ENCODE measurements around the gene PPP1R11.
"Not testable (repeated sequence)": the region's sequence is repeated elsewhere in the genome, so short reads cannot be mapped to it uniquely, and the experiment has no call there.

PPP1R11 gene, protein sequence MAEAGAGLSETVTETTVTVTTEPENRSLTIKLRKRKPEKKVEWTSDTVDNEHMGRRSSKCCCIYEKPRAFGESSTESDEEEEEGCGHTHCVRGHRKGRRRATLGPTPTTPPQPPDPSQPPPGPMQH

DNA sequence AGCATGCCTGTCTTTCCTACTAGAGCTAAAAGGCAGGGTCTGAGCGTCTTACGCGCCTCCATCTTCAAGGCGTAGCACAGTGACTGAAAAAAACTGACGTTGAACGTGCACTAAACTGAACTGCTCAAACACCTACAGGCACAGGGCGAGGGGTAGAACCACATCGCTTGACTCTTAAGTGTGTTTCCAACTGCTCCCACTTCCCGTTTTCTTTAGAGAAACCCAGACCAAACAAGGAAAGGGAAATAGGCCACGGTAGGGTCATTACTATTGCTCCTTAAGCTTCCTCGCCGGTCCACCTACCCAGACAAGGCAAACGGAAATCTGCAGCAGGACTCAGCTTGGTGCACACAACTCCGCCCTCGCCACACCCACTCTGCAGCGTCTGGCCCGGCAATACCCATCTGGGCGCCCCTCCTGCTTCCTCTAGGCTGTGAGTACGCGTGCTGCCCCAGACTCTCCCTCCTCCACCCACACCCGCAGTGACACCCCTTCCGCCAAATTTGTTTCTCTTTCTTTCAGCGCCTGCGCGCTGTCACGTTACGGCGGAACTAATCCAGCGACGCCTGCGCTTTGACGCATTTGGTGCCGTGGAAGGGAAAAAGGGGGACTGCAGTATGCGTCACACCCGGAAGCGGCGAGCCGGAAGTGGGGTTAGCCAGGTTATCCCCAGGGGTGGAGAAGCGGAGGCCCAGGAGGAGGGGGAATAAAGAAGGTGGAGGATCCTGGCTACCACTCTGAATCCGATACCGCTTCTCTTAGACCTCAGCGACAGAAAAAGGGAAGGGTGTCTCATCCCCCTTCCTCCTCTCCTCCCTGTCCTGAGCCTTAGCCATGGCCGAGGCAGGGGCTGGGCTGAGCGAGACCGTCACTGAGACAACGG is at the start of gene PPP1R11:
TSS of gene PPP1R11 (plus strand) at position 622 of the 883 bp plus-strand sequence. CDS start at position 835, 213 bp downstream.
- peak; percentile 100 for DNase-seq

DNA sequence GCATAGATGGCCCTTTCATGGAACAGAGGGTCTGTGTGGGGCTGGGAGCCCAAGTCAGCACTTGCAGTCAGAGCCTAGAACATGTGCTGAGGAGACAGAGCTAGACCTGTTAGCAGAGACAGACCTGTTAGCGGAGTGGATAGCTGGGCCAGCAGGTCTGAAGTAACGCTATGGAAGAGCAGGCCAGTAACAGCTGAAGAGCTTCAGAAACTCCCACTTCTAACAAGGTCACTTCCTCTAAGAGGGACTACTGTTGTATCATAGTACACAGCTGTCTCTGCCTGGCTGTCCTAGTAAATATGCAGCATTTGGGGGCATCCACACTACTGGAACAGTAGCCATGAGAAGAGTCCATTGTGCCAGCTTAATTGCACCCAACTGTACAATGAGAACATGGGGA is 47.2 kb upstream of the PPP1R11 start:
- no peak for DNase-seq

DNA sequence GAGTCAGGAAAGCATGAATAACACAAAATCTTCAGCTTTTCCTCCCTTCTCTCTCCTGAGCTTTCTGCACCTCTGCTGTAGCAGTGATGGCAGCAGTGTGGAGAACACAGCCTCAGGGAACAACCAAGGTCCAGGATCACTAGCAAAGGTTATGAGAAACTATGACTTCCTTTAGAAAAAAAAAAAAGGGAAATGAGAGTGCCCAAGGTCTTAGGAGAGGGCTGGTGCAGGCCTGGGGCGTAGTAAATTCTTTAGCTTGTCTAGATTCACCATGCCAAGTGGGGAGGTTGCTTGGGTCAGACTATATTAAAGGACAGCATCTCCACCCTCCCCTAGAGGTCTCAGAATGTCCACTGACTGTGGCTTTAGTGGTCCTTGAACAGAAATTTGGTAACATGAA is 46.4 kb upstream of the PPP1R11 start:
- DNase-seq: no peak

DNA sequence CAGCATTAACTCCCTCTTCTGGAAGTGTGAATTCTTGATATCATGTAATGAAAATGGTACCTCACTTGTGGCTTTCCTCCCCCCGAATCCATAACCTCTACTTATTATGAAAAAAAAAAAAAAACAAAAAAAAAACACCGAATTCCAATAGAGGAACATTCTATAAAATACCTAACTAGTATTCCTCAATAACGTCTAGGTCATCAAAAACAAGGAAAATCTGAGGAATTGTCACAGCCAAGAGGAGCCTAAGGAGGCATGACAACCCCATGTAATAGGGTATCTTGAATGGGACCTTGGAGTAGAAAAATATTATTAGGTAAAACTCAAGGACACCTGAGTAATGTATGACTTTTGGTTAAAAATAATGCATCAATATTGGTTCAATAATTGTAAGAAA is 44.8 kb upstream of the PPP1R11 start:
- no peak for DNase-seq

DNA sequence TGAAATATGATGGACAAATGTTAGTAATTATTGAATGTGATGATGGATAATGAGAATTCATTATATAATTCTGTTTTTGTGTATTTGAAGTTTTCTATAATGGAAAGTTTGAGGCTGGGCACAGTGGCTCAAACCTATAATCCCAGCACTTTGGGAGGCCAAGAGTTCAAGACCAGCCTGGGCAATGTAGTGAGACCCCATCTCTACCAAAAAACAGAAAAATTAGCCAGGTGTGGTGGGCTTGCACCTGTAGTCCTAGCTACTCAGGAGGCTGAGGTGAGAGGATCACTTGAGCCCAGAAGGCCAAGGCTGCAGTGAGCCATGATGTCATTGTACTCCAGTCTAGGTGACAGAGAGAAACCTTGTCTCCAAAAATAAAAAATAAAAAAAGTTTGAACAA is 44.3 kb upstream of the PPP1R11 start:
- not testable (repeated sequence) for DNase-seq

DNA sequence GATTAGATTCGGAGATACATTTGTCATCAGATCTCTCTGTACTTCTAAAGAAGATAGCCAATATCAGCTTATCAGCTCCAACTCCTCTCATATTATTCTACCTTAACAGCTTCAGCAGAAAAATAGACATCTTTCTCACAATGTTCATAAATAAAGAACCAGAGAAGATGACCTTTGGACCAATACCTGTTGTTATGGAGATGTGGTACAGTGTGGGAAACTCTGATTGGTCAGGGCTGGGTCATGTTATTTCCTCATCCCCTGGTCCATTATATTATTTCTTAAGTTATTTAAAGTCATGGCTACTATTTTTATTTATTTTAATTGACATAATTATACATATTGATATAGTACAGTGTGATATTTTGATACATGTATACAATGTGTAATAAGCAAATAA is 41.8 kb upstream of the PPP1R11 start:
- DNase-seq: no peak

DNA sequence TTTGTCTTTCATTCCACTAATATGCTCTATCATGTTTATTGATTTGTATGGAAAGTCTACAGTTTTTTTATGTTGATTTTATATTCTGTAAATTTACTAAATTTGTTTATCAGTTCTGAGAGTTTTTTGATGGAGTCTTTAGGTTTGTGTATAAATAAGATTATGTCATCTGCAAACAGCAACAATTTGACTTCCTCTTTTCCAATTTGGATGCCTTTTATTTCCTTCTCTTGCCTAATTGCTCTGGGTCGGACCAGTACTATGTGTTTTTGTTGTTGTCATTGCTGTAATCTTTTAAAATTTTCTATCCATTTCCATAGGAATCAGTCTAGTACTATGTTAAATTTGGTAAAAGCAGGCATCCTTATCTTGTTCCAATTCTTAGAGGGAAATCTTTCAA is 37.4 kb upstream of the PPP1R11 start:
- DNase-seq: no peak

DNA sequence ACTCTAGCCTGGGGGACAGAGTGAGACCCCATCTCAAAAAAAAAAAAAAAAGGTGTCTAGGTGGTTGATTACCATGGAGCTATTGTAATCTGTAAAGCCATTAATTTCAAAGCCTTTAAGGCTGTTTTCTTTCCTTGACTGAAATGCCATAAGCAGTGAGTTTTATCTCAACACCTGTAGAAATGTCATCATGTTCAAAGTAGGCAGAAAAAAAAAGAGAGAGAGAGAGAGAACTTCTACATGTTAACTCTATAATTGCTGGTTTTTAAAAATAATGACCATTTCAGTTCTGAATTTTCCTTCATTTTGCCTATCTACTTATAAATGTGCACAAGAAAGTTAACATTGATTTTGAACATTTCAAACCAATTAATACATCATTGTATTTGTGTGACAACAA is 35.6 kb upstream of the PPP1R11 start:
- DNase-seq: no peak

DNA sequence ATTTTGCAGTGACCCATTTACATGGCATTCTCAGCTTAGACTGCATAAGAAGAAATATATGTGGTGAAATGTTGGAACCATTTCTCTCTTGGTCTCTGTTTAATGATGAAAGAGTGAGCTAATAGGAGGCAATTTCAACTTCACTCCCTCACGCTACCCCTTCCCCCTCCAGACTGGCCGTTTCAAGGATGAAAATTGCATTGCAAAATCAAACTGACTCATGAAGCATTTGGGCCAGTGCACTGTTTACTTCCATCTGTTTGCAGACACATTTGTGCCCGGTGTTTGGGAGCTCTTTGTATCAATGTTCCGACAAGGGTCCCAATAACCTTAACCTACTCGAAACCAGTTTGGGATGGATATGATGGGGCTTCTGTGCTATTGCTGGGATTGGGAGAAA is 33.6 kb upstream of the PPP1R11 start:
- DNase-seq: not testable (repeated sequence)

DNA sequence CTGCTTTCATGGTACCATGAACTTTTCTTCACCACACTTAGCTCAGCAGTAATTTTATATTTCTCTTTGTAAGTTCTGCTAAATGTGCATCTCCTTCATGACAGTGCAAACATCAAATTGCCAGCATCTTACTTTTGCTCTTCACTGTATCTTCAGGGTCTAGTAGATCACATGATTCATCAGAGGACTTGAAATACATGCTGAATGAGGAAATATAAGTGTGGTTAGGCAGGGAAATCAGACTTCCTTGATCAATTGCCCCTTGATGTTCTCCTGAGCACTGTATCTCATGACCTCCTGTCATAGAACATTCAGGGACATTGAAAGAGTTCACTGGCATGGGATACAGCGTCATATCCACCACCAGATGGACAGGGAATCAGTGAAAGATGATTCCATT is 31.2 kb upstream of the PPP1R11 start:
- peak; percentile 94 for DNase-seq

DNA sequence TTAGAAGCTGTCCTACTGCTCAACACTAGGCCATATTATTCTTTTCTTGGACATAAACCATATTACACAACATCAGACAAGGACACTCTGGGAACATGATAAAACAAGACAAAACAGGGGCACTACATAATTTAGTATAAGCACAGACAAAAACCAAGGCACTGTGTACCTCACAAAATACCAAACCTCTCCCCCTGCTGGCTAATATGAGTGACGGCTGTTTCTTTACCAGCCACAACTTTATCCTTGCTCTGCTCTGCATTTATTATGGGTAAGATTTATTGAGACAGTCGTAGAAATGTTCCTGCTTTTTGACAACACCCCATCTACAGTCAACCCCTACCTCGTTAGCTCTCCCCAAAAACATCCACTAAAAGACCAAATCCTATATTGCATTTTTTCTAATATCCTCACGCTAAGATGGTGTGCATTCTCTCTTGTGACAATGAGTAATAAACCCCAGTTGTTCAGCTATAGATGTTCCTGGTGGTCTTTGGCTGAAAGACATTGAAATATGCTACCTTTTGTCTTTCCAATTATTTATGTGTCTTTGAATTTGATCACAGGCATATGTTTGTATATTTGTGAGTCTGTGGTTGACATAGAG is 29.7 kb upstream of the PPP1R11 start:
- peak; percentile 63 for DNase-seq

DNA sequence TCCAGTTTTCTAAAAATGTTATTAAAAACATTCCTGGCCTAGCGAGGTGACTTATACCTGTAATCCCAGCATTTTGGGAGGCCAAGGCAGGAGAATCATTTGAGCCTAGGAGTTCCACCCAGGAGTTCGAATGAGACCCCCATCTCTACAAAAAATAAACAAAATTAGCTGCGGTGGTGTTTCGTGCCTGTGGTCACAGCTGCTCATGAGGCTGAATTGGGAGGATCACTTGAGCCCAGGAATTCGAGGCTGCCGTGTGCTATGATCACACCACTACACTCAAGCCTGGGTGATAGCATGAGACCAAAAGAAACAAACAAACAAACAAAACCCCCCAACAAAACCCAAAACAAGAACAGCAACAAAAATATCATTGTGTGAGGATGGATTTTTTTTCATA is 25.8 kb upstream of the PPP1R11 start:
- DNase-seq: no peak

DNA sequence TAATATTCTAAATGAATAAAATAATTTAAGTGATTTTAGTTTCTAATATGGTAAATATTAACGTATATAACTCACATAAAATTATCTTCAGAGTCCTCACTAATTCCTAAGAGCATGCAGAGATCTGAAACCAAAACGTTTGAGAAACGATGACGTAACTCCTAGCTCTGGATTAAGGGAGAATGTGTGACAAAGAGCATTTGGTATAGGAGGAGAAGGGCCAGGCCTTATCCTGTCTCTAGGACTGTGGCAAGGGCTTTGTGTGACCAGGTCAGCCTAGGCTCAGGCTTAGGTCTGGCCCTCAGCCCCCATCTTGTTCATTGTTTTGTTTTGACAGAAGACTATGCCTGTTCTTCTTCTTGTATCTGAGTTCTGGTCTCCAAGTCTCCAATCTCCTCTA is 25.2 kb upstream of the PPP1R11 start:
- DNase-seq: peak; percentile 57

DNA sequence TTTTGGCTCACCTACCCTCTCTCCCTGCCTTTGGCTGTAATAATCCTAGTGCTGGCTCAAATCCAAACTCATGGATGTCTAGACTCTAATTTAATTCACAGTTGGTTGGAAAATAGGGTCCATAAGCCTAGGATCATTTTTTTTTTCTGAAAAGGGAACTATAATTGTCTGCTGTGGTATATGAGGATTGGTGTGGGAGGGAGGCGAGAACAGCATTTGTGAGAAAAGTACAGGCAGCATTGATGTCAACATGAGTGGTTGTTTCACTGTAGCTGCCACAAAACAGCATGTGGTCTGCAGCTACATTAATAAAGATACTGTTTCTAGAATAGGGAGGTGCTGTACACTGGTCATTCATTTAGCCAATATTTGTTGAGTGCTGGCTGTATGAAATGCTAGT is 24.5 kb upstream of the PPP1R11 start:
- DNase-seq: peak; percentile 72

DNA sequence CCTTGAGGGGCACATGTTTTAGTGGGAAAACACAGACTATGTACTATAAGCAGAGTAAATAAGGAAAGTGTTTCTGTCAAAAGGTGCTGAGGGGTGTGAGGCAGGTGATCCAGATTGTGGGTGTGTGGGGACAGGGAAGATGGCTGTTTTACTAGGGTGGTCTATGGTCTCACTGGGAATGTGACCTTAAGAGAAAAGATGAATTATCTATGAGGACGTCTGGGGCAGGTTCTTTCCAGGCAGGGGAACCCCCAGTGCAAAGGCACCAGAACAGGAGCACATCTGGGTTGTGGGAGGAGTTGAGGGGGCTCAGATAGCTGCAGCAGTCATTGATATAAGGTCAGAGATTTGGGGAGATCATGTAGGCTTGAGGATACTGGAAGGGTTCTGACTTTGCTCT is 24.1 kb upstream of the PPP1R11 start:
- no peak for DNase-seq

DNA sequence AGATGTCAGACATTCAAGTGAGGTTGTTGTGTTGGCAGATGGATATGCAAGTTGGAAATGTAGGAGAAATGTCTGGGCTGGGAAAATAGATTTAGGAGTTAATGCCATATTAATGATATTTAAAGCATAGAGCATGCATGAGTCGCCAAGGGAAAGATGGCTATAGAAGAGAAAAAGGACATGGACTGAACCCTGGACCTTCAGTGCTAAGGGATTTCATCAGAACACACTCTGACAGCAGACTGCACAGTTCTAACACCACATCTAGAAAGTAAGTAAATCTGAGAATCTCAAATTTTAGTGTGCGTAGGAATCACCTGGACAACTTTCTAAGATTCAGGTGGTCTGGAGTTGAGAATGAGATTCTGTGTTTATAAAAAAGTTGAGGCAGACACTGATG is 23.3 kb upstream of the PPP1R11 start:
- DNase-seq: no peak

DNA sequence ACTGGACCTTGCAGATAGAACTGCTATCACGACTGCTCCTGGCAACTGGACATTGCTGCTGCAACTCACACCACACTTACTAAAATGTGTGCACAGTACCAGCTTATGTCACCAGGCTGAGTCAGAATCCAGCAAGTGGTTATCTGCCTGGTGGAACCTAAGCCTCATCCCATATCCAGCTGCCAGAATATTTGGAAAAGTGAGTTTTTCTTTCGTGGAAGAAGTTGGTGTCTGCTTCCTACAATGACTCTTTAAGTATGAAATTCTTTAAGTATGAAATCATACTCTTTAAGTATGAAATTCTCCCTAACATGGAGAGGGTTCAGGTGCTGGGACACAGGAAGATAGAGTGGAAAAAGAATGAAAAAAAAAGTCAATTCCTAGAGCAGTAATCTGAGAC is 22.4 kb upstream of the PPP1R11 start:
- DNase-seq: no peak

DNA sequence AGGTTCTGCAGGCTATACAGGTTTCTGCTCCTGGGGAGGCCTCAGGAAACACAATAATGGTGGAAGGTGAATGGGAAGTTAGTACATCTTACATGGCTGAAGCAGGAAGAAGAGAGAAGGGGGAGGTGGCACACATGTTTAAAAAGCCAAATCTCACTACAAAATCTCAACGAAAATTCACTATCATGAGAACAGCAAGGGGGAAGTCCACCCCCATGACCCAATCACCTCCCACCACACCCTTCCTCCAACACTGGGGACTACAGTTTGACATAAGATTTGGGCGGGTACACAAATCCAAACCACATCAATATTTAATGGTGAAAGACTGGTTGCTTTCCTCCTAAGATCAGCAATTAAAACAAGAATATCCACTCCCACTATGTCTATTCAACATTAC is 19.8 kb upstream of the PPP1R11 start:
- DNase-seq: no peak

DNA sequence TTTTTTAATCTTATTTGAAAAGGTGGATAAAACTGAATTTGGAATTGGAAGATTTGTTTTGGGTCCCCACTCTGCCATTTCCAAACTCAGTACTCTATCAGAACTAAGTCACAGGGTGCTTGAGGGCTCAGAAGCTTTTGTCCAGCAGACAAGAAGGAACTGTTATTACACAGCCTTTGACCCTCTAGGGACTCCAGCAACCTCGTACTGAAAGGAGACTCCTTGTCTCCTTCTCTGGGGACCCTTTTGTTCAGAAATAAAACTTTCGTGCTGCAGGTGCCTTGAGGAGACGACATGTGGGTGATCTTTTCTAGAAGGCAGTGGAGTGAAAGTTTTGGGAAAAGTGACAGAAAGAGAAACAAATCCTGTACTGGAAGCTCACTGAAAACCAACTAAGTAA is 13.3 kb upstream of the PPP1R11 start:
- DNase-seq: no peak

DNA sequence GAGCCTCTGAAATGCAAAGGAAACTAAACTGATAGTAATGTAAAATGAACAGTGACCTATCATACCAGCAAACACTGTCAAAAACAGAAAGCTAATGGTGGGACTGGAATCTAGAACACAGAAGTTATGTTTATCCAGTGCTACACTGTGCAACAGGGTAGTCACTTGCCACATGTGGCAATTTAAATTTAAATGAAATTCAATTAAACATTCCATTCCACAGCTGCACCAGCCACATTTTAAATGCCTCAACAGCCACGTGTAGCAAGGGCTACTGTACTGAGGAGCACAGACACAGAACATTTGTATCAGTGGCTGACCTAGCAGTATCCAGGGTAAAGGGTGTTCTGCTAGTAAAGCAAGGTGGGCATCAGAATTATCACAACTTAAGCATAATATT is 11.5 kb upstream of the PPP1R11 start:
- no peak for DNase-seq

DNA sequence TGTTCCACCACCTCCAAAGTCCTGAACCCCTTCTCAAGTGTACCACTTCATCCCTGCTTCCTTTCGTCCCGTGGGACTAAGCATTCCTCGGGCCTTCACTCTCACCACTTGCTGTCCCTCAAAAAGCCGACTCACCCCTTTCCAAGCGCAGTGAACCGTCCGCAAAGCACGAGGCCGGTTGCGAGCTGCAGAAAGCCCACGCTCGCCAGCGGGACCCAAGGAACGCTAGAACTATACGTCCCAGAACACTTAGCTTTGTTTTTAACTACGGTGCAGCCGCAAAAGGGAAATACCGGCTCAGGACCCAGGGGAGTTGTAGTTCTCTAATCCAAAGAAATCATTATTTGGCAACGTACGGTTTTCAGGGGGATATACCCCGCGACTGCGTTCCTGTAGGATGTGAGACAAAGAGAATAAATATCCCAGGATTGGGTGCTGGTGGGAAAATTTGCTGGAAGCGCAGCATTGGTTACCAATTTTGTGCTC is 6.3 kb upstream of the PPP1R11 start:
- DNase-seq: peak; percentile 61

DNA sequence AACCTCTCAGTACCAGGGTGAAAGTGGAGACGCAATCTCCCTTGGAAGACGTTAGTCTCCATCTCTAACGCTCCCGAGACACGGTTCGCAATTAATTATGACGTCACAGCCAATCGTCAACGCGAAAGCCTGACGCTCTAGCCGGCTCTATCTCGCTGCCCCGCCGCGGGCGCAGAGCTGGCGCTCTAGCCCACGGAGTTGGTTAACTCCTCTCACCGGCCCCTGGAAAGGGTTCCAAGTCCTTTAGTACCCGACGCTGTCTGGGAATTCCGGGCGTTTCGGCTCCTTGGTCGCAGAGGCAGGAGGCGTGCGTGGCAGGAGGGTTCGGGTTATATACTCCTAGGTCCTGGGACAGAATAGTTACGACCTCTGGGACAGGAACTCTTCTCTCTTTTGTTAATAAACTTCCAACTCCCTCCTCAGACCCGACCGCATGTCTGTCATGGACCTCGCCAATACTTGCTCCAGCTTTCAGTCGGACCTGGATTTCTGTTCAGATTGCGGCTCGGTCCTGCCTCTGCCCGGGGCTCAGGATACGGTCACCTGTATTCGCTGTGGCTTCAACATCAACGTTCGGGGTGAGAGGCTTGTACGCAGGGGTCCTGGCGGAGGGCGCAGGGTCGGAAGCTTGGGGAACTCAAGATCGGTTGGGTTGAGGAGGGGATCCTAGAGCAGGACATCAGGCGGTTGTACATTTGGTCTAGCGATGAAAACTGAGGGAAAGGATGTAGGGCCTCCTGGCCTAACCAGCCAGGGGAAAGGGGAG is 5.7 kb upstream of the PPP1R11 start, which contains the start of gene POLR1H:
TSS of gene POLR1H (plus strand) at position 174 of the 766 bp plus-strand sequence. CDS start at position 434, 260 bp downstream.
- peak; percentile 99 for DNase-seq

DNA sequence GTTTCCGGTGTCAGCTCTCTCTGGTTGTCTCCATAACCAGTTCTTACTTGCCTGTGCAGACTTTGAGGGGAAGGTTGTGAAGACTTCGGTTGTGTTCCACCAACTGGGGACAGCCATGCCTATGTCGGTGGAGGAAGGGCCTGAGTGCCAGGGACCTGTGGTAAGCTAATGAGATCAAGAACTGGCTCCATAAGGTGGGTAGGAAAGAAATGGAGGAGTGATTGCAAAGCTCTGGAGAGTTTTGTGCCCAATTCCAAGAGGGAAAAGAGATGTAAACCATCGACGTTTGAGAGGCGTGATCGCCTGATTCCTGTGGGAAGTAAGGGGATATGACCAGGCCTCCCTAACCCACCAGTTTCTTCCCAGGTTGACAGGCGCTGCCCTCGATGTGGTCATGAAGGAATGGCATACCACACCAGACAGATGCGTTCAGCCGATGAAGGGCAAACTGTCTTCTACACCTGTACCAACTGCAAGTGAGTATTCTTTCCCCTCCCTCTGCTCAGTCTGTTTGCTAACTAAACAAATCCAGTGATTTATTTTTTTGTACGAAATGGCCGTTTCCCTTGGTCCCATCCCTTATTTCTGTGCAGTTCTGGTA is 5.0 kb upstream of the PPP1R11 start:
- peak; percentile 69 for DNase-seq
